Ishikawa (cell line): ENCODE measurements around the gene PHF21A.

ENCODE experiments used
- CEBPB ChIP-seq: IDR thresholded peaks from 2 replicates; pipeline ENCODE4 v1.6.1; 2012
- CREB1 ChIP-seq: IDR thresholded peaks from 2 replicates; pipeline ENCODE4 v1.6.1; 2012; ENCODE audit warnings: low read depth
- EP300 ChIP-seq: IDR thresholded peaks from 2 replicates; pipeline ENCODE4 v1.6.1; 2012; ENCODE audit warnings: borderline replicate concordance
- FOXM1 ChIP-seq: IDR thresholded peaks from 2 replicates; pipeline ENCODE4 v1.6.1; 2012; ENCODE audit warnings: low read depth, borderline replicate concordance
- MAX ChIP-seq: IDR thresholded peaks from 2 replicates; pipeline ENCODE4 v1.6.1; 2012
- NFIC ChIP-seq: IDR thresholded peaks from 2 replicates; pipeline ENCODE4 v1.6.1; 2012
- RAD21 ChIP-seq: IDR thresholded peaks from 2 replicates; pipeline ENCODE4 v1.6.1; 2012; ENCODE audit warnings: low read depth
- REST ChIP-seq: IDR thresholded peaks from 2 replicates; pipeline ENCODE4 v1.6.1; 2012; ENCODE audit warnings: low read depth, mild to moderate bottlenecking
- TAF1 ChIP-seq: IDR thresholded peaks from 2 replicates; pipeline ENCODE4 v1.6.1; 2012; ENCODE audit warnings: low read depth, mild to moderate bottlenecking
- TCF12 ChIP-seq: IDR thresholded peaks from 2 replicates; pipeline ENCODE4 v1.6.1; 2012; ENCODE audit warnings: low read depth
- YY1 ChIP-seq: IDR thresholded peaks from 2 replicates; pipeline ENCODE4 v1.6.1; 2012; ENCODE audit warnings: low read depth
- ZBTB7A ChIP-seq: IDR thresholded peaks from 2 replicates; pipeline ENCODE4 v1.6.1; 2012; ENCODE audit warnings: low read depth
- TF ChIP-seq, protein P1 (sequence below): IDR thresholded peaks from 2 replicates; pipeline ENCODE4 v1.6.1; 2012

DNA sequence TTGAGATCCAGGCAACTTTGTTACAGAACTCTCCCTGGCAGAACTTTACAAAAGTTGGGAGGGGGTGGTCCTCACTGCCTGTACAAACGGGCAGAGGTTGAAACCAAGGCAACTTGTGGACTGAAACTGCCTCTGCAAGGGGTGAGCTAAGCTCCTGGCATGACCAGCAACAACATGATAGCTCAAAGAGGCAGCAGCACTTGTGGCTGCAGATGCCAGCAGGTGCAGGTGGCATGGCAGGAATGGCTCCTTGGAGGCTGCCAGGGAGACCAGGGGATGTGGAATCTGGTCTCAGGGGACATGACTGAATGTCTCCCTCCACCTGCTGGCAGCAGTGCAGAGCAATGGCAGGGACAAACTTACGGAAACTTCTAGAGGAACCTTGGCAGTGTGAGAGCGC, 38.8 kb upstream of the PHF21A start:
- no peak for TF ChIP-seq EP300
- no peak for TF ChIP-seq TAF1
- TF ChIP-seq RAD21 = no peak
- no peak for TF ChIP-seq YY1
- no peak for TF ChIP-seq ZBTB7A
- TF ChIP-seq TCF12 = no peak
- TF ChIP-seq, protein P1, sequence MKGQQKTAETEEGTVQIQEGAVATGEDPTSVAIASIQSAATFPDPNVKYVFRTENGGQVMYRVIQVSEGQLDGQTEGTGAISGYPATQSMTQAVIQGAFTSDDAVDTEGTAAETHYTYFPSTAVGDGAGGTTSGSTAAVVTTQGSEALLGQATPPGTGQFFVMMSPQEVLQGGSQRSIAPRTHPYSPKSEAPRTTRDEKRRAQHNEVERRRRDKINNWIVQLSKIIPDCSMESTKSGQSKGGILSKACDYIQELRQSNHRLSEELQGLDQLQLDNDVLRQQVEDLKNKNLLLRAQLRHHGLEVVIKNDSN = no peak
- TF ChIP-seq CREB1 = no peak
- no peak for TF ChIP-seq REST
- no peak for TF ChIP-seq CEBPB
- TF ChIP-seq FOXM1 = no peak
- TF ChIP-seq NFIC = no peak
- TF ChIP-seq MAX = no peak
